Endothelial cell of umbilical vein (primary cell): ENCODE results near the gene SOCS4. TPM values are rescaled to one million over a fixed set of nuclear protein-coding genes. Genes with fewer than 3 reads are reported as not detected.

Experiments
- BruUV-seq: library from RNA; stranded (reverse); fragments of 400-500 nt; replicated peaks from 2 replicates; lab custom pipeline; 2021; lab: Mats Ljungman, UMichigan
- CTCF ChIA-PET: fragments of 300-600, 350-600 bp; sonication (Branson Sonifier 250); formaldehyde crosslinking; loops from one replicate; lab custom pipeline; 2021; ENCODE audit warnings: antibody characterized with exemption, inconsistent platforms; lab: Charles Lee
- POLR2A ChIA-PET: fragments of 300-600, 350-600 bp; sonication (Branson Sonifier 250); formaldehyde crosslinking; loops from one replicate; lab custom pipeline; 2021; ENCODE audit warnings: antibody characterized with exemption, inconsistent platforms; lab: Charles Lee
- DNase-seq: peaks from one replicate; pipeline ENCODE4 v3.0.0-alpha.2; 2011; ENCODE audit warnings: low read depth, low spot score
- FAIRE-seq: peaks from 2 replicates; lab custom pipeline; 2011; peaks lifted over from hg19 to GRCh38; lab: Jason Lieb, UNC
- H2AFZ ChIP-seq: 2 replicates; pipeline ENCODE4 v1.6.0; 2012; ENCODE audit warnings: low read depth, low read length, control low read depth, inconsistent platforms
- H3K27ac ChIP-seq: 2 replicates; pipeline ENCODE4 v1.5.1; 2011; ENCODE audit warnings: low read depth, mild to moderate bottlenecking, control low read depth, low read length, moderate library complexity; ENCODE audit not compliant: insufficient read depth
- H3K27me3 ChIP-seq, 2 experiments: 2 replicates each; pipeline versions ENCODE4 v1.6.0 to v1.6.1; 2011; ENCODE audit warnings: low read length in 2 of 2, mixed read lengths in 1 of 2; ENCODE audit not compliant: control insufficient read depth in 2 of 2, insufficient read depth in 2 of 2
- H3K36me3 ChIP-seq, 2 experiments: 2 replicates in 1 of 2; 3 replicates in 1 of 2; pipeline ENCODE4 v1.5.1; 2011; ENCODE audit warnings: low read length in 2 of 2, mild to moderate bottlenecking in 1 of 2, moderate library complexity in 1 of 2; ENCODE audit not compliant: control insufficient read depth in 2 of 2, insufficient read depth in 2 of 2; ENCODE audit errors: extremely low read depth in 1 of 2
- H3K4me1 ChIP-seq: 3 replicates; pipeline ENCODE4 v1.5.1; 2011; ENCODE audit warnings: mild to moderate bottlenecking, low read length; ENCODE audit not compliant: control insufficient read depth, insufficient read depth; ENCODE audit errors: extremely low read depth
- H3K4me2 ChIP-seq: 2 replicates; pipeline ENCODE4 v1.6.1; 2011; ENCODE audit warnings: low read length, control low read depth, mixed read lengths; ENCODE audit not compliant: insufficient read depth
- H3K4me3 ChIP-seq, 3 experiments: fragments of 200-600 bp in 1 of 3; sonication (generic), shearing (Covaris generic) in 1 of 3; replicated peaks in 1 of 3; 2 replicates each; pipeline ENCODE4 v1.5.1; 2011 to 2016; ENCODE audit warnings: control low read depth in 3 of 3, low read length in 3 of 3, mild to moderate bottlenecking in 2 of 3, inconsistent platforms in 1 of 3, low read depth in 1 of 3, moderate library complexity in 1 of 3; ENCODE audit not compliant: insufficient read depth in 1 of 3
- H3K79me2 ChIP-seq: 2 replicates; pipeline ENCODE4 v1.6.0; 2012; ENCODE audit warnings: low read length, inconsistent platforms; ENCODE audit not compliant: control insufficient read depth, insufficient read depth
- H3K9ac ChIP-seq: replicated peaks from 2 replicates; pipeline ENCODE3; 2011; ENCODE audit warnings: low read length, control low read depth; ENCODE audit not compliant: insufficient read depth; ENCODE audit errors: extremely low read depth
- H3K9me1 ChIP-seq: replicated peaks from 3 replicates; pipeline ENCODE4 v1.6.0; 2011; ENCODE audit warnings: mild to moderate bottlenecking, low read length; ENCODE audit not compliant: control insufficient read depth, insufficient read depth; ENCODE audit errors: extremely low read depth
- H3K9me3 ChIP-seq: replicated peaks from 2 replicates; pipeline ENCODE4 v1.5.1; 2012; ENCODE audit warnings: low read length, inconsistent platforms; ENCODE audit not compliant: control insufficient read depth, insufficient read depth
- H4K20me1 ChIP-seq: replicated peaks from 2 replicates; pipeline ENCODE3; 2011; ENCODE audit warnings: mild to moderate bottlenecking, low read length; ENCODE audit not compliant: control insufficient read depth, insufficient read depth; ENCODE audit errors: extremely low read depth
- EZH2 ChIP-seq: IDR thresholded peaks from 2 replicates; pipeline ENCODE4 v1.6.1; 2012; ENCODE audit warnings: borderline replicate concordance, low read depth, mild to moderate bottlenecking, moderate library complexity, low read length, inconsistent platforms; ENCODE audit not compliant: severe bottlenecking
- FOS ChIP-seq: IDR thresholded peaks from 2 replicates; pipeline ENCODE4 v1.6.1; 2011; ENCODE audit warnings: mild to moderate bottlenecking, low read length, moderate library complexity, borderline replicate concordance; ENCODE audit not compliant: insufficient read depth
- GATA2 ChIP-seq: IDR thresholded peaks from 2 replicates; pipeline ENCODE4 v1.7.0; 2011; ENCODE audit warnings: low read depth, mild to moderate bottlenecking, moderate library complexity, mixed read lengths, low read length; ENCODE audit not compliant: insufficient read length, insufficient read depth
- JUN ChIP-seq: IDR thresholded peaks from 2 replicates; pipeline ENCODE4 v1.6.1; 2011; ENCODE audit warnings: borderline replicate concordance, low read depth; ENCODE audit not compliant: insufficient read length, insufficient read depth
- MYC ChIP-seq: IDR thresholded peaks from one replicate; pipeline ENCODE4 v1.6.1; 2011; ENCODE audit warnings: mild to moderate bottlenecking, low read depth, low read length
- POLR2A ChIP-seq: IDR thresholded peaks from 2 replicates; pipeline ENCODE4 v1.6.1; 2012; ENCODE audit warnings: low read depth, mild to moderate bottlenecking, control low read depth, low read length
- POLR2AphosphoS5 ChIP-seq: IDR thresholded peaks from 2 replicates; pipeline ENCODE4 v1.6.1; 2012; ENCODE audit warnings: low read depth, mild to moderate bottlenecking, control low read depth, low read length, moderate library complexity; ENCODE audit not compliant: insufficient read depth
- dilution Hi-C: fragments of 300-500 bp; cut with MboI; formaldehyde crosslinking; loops from one replicate; pipeline ENCODE4 v1.15.0; 2019; ENCODE audit warnings: low sequenced_read_pairs; ENCODE audit not compliant: extremely low pct_ligation_motif_present
- intact Hi-C: fragments of 100-400 bp; cut with micrococcal nuclease; formaldehyde crosslinking; loops from one replicate; pipeline ENCODE4 v1.10.0; 2022
- polyA plus RNA-seq, 4 experiments: library from polyadenylated mRNA; depleted of rRNA in 3 of 4; stranded (reverse) in 3 of 4; unstranded in 1 of 4; fragments of >200 nt; gene quantifications; 2 replicates each; pipeline versions ENCODE4 v1.2.1 to v1.2.3, GENCODE V29; 2011 to 2012; ENCODE audit warnings: missing spikeins in 1 of 4
- total RNA-seq: library from RNA; stranded (reverse); gene quantifications from 2 replicates; pipeline ENCODE4 v1.2.3, GENCODE V29; 2021
- TF ChIP-seq, protein P1 (sequence below), 2 donors: IDR thresholded peaks; 1 replicate in 1 of 2; 2 replicates in 1 of 2; pipeline ENCODE4 v1.5.1; 2011; ENCODE audit warnings: low read length in 2 of 2, mild to moderate bottlenecking in 2 of 2, moderate library complexity in 2 of 2, control low read depth in 1 of 2, inconsistent platforms in 1 of 2, low read depth in 1 of 2; ENCODE audit not compliant: insufficient read depth in 1 of 2; ENCODE audit errors: extremely low read depth in 1 of 2
- TF ChIP-seq, protein P2 (sequence below): IDR thresholded peaks from 2 replicates; pipeline ENCODE4 v1.6.1; 2011; ENCODE audit not compliant: insufficient read depth, insufficient read length

Gene SOCS4
- total and polyA plus RNA-seq, 2 donors (not counting 3 experiments of a cell fraction or from before 2014, with no cell fraction given): 6.4 to 26.7 TPM

DNA sequence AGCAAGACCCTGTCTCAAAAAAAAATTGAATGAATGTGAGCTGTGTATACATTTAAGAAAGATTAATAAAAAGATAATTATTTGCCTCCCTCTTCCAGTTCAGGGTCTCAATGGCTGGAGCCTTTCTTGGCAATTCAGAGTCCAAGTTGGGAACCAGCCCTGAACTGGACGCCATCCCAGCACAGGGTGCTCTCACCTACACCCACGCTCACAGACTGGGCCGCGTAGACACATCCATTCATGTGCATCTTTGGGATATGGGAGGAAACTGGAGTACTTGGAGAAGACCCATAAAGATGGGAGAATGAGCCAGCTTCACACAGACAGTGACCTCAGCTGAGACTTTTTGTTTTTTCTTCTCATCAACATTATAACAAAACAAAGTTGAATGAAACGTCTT, 30.9 kb downstream of the SOCS4 start:
- H3K36me3 ChIP-seq: peaks cover 5 to 15% of the 10 kb centered on the region in 2 experiments
- H3K27me3 ChIP-seq: no peaks in the 10 kb centered on the region
- H3K9me1 ChIP-seq: no peaks in the 10 kb centered on the region
- H3K4me3 ChIP-seq: no peak overlapping the region
- peaks cover 10% of the 10 kb centered on the region for H4K20me1 ChIP-seq
- H3K27ac ChIP-seq: no peak overlapping the region
- no peak for DNase-seq
- no peak for FAIRE-seq
- BruUV-seq: no TSS peak
- H3K9me3 ChIP-seq: no peaks in the 10 kb centered on the region
- POLR2A ChIA-PET: no interaction called here
- peaks cover 91% of the 10 kb centered on the region for H3K79me2 ChIP-seq
- H3K9ac ChIP-seq: no peak overlapping the region
- H3K4me1 ChIP-seq: peaks cover 8% of the 10 kb centered on the region
- intact Hi-C loops (no loop called here), dilution Hi-C loops (no loop called here)
- H3K4me2 ChIP-seq: no peak overlapping the region
- no peak for TF ChIP-seq MYC
- TF ChIP-seq, protein P1, sequence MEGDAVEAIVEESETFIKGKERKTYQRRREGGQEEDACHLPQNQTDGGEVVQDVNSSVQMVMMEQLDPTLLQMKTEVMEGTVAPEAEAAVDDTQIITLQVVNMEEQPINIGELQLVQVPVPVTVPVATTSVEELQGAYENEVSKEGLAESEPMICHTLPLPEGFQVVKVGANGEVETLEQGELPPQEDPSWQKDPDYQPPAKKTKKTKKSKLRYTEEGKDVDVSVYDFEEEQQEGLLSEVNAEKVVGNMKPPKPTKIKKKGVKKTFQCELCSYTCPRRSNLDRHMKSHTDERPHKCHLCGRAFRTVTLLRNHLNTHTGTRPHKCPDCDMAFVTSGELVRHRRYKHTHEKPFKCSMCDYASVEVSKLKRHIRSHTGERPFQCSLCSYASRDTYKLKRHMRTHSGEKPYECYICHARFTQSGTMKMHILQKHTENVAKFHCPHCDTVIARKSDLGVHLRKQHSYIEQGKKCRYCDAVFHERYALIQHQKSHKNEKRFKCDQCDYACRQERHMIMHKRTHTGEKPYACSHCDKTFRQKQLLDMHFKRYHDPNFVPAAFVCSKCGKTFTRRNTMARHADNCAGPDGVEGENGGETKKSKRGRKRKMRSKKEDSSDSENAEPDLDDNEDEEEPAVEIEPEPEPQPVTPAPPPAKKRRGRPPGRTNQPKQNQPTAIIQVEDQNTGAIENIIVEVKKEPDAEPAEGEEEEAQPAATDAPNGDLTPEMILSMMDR (IDR thresholded peaks at IDR 0.05; ENCODE audit: extremely low read depth in 1 of 2, insufficient read depth in 1 of 2, low read depth in 1 of 2, low read length in 2 of 2): no peak
- TF ChIP-seq POLR2A: no peak
- no peak for TF ChIP-seq FOS
- no peak for TF ChIP-seq GATA2
- TF ChIP-seq JUN: no peak
- TF ChIP-seq, protein P2, sequence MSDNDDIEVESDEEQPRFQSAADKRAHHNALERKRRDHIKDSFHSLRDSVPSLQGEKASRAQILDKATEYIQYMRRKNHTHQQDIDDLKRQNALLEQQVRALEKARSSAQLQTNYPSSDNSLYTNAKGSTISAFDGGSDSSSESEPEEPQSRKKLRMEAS: no peak
- no peak for TF ChIP-seq POLR2AphosphoS5
- no peak for TF ChIP-seq EZH2
- CTCF ChIA-PET: no interaction called here
- H2AFZ ChIP-seq: no peak overlapping the region
